Bronchial epithelial cell (primary cell): ENCODE results near the gene NOD2. TPM values are rescaled to one million over a fixed set of nuclear protein-coding genes. Genes with fewer than 3 reads are reported as not detected.
A peak's percentile ranks its signal among the peaks of the same experiment; 100 is the strongest.

Experiments
- DNase-seq: peaks from one replicate; pipeline ENCODE4 v3.0.0-alpha.2; 2010; ENCODE audit warnings: low read depth
- FAIRE-seq: peaks from 2 replicates; lab custom pipeline; 2011; peaks lifted over from hg19 to GRCh38; lab: Jason Lieb, UNC
- H3K27me3 ChIP-seq: 2 replicates; pipeline ENCODE4 v1.5.1; 2011; ENCODE audit warnings: low read length; ENCODE audit not compliant: control insufficient read depth, insufficient read depth
- H3K36me3 ChIP-seq: 2 replicates; pipeline ENCODE4 v1.5.1; 2011; ENCODE audit warnings: low read length; ENCODE audit not compliant: control insufficient read depth, insufficient read depth
- H3K4me3 ChIP-seq: 2 replicates; pipeline ENCODE4 v1.5.1; 2011; ENCODE audit warnings: mild to moderate bottlenecking, low read depth, low read length, control low read depth
- total RNA-seq: library from RNA; depleted of rRNA; stranded (reverse); fragments of >200 nt; gene quantifications from 2 replicates; pipeline ENCODE4 v1.2.1, GENCODE V29; 2014
- TF ChIP-seq, protein P1 (sequence below): IDR thresholded peaks from 2 replicates; pipeline ENCODE4 v1.5.1; 2011; ENCODE audit warnings: mild to moderate bottlenecking, moderate library complexity, low read length, control low read depth, inconsistent platforms; ENCODE audit not compliant: insufficient read depth, severe bottlenecking

Gene NOD2
- total RNA-seq, 1 donor from 2014 or later: 2.4 TPM

DNA sequence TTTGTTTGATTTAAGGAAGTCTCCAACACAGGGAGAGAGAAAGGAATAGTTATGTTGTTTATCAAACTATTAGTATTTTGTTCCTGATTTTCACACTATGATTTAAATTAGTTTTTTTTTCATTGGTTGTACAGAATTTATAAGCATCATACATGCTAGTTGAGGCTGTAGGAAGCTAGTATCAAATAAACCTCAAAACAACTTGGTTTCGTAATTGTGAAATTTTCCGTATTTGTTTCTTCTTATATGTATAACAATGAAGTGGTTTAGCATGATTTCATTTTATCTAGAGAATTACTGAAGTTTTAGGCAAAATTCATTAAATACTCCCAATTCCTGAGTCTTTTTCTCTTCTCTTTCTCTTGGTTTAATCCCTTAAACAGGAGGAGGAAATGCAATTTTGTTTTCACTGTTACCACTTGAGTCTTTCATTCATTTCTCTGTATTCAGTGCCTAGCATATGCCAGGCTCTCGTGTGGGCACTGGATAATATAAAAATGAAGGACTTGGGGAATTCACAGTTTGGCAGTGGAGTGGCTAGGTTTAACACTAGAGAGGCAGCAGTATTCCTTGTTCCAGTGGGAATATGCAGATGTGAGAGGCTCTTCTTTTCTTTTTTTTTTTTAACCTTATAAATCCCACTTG lies 50.3 kb downstream of the NOD2 start:
- Histone ChIP-seq H3K27me3 (no peaks in the 10 kb centered on the region), H3K36me3 (peaks cover 2% of the 10 kb centered on the region), H3K4me3 (no peak overlapping the region)
- TF ChIP-seq, protein P1, sequence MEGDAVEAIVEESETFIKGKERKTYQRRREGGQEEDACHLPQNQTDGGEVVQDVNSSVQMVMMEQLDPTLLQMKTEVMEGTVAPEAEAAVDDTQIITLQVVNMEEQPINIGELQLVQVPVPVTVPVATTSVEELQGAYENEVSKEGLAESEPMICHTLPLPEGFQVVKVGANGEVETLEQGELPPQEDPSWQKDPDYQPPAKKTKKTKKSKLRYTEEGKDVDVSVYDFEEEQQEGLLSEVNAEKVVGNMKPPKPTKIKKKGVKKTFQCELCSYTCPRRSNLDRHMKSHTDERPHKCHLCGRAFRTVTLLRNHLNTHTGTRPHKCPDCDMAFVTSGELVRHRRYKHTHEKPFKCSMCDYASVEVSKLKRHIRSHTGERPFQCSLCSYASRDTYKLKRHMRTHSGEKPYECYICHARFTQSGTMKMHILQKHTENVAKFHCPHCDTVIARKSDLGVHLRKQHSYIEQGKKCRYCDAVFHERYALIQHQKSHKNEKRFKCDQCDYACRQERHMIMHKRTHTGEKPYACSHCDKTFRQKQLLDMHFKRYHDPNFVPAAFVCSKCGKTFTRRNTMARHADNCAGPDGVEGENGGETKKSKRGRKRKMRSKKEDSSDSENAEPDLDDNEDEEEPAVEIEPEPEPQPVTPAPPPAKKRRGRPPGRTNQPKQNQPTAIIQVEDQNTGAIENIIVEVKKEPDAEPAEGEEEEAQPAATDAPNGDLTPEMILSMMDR: no peak
- DNase-seq (no peak), FAIRE-seq (no peak)

DNA sequence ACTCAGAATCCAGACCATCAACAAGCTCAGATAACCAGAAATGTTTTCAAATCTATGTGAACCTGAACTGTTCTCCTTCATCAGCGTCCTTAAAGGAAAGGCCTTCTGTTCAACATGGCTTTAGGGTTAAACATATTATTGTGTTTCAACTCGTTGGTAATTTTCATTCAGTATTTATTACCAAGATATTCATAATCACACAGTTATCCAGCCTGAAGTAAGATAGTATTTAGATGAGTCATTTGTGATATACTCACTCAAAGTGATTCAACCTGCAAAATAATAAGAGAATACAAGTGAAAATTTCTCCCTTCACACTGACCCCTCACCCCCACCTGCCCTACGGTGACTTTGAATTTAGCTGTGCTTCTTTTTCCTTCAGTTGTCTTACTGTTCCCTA lies 51.5 kb downstream of the NOD2 start:
- no peak for FAIRE-seq
- H3K27me3 ChIP-seq: no peaks in the 10 kb centered on the region
- no peak overlapping the region for H3K4me3 ChIP-seq
- DNase-seq: peak; percentile 79
- TF ChIP-seq, protein P1: no peak
- H3K36me3 ChIP-seq: peaks cover 2% of the 10 kb centered on the region

DNA sequence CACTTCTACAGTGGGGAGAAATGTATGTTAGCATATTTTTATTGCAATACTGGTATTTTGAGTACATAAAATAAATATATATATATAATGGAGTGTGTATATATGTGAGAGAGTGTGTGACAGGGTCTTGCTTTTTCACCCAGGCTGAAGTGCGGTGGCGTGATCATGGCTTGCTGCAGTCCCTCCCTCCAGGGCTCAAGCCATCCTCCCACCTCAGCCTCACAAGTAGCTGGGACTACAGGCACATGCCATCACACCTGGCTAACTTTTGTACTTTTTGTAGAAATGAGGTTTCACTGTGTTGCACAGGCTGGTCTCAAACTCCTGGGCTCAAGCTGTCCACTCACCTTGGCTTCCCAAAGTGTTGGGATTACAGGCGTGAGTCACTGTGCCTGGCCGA lies 52.5 kb downstream of the NOD2 start:
- H3K4me3 ChIP-seq: no peak overlapping the region
- FAIRE-seq (no peak), DNase-seq (no peak)
- TF ChIP-seq, protein P1: no peak
- H3K27me3 ChIP-seq: no peaks in the 10 kb centered on the region
- H3K36me3 ChIP-seq: peaks cover 2% of the 10 kb centered on the region

DNA sequence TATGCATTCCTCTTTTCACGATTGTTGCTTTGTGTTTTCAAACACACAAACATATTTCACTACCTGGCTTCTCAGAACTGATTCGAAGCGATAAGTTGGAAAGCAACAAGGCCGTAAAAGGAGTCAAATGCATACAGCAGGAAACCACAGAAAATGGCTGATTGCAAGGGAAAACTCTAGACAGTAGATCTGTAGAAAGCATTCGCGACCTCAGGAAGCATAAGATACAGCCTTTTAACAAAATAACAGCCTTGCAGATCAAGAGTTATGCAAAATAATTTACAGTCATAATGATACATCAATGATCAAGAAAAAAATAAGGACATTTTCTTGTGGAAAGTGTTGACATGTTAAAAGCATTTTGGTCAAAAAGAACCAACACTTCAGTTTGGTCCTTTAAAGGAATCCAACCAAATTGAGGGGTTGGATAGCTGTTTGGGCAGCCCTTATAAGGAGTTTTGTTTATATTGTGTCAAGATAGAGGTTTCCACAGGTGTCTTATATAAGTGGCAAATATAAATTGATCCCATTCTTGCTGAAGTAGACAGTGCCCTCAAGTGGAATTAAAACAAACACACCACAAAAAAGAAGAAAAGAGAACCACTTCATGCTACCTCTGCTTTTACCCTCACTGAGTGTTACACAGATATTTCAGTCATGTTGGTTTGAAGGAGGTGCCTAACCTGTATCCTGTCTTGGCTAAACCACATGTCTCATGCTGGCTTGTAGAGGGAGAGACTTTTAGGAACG lies 54.0 kb downstream of the NOD2 start:
- DNase-seq (peak; percentile 45), FAIRE-seq (no peak)
- Histone ChIP-seq H3K36me3 (peaks cover 3% of the 10 kb centered on the region), H3K27me3 (no peaks in the 10 kb centered on the region), H3K4me3 (no peak overlapping the region)
- TF ChIP-seq, protein P1: peak; percentile 44

DNA sequence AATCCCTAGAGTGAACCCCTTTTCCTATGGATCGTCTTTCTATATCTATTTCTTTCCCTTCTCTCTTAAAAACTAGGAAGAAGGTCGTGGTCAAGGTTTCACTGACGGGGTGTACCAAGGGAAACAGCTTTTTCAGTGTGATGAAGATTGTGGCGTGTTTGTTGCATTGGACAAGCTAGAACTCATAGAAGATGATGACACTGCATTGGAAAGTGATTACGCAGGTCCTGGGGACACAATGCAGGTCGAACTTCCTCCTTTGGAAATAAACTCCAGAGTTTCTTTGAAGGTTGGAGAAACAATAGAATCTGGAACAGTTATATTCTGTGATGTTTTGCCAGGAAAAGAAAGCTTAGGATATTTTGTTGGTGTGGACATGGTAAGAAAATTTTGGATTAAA lies 58.1 kb downstream of the NOD2 start:
- TF ChIP-seq, protein P1: no peak
- FAIRE-seq (no peak), DNase-seq (peak; percentile 32)
- no peaks in the 10 kb centered on the region for H3K27me3 ChIP-seq
- H3K36me3 ChIP-seq: peaks cover 2% of the 10 kb centered on the region
- no peak overlapping the region for H3K4me3 ChIP-seq
